ENCODE measurements around the gene FPR1.
"Not testable (repeated sequence)": the region's sequence is repeated elsewhere in the genome, so short reads cannot be mapped to it uniquely, and the experiment has no call there.

FPR1 gene

DNA sequence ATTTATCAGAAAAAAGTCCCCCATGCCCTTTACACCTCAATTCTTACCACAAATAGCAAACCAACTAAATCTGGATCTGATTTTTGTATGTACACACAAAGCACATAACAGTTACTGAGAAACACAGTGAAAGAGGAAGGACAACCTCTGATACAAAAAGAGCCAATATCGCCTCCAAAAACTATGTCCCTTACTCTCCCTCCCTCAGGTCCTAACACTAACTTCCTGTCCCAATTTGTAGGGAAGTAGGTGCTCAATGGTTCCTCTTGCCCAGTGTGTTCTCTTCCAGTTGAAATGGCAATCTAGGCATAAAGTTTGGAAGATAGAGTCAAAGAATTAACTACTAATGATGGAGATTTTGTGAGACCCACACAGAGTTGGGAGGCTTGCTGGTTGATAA lies 27.5 kb upstream of the FPR1 start:
- no peak for DNase-seq (ENCODE audit: low spot score)

DNA sequence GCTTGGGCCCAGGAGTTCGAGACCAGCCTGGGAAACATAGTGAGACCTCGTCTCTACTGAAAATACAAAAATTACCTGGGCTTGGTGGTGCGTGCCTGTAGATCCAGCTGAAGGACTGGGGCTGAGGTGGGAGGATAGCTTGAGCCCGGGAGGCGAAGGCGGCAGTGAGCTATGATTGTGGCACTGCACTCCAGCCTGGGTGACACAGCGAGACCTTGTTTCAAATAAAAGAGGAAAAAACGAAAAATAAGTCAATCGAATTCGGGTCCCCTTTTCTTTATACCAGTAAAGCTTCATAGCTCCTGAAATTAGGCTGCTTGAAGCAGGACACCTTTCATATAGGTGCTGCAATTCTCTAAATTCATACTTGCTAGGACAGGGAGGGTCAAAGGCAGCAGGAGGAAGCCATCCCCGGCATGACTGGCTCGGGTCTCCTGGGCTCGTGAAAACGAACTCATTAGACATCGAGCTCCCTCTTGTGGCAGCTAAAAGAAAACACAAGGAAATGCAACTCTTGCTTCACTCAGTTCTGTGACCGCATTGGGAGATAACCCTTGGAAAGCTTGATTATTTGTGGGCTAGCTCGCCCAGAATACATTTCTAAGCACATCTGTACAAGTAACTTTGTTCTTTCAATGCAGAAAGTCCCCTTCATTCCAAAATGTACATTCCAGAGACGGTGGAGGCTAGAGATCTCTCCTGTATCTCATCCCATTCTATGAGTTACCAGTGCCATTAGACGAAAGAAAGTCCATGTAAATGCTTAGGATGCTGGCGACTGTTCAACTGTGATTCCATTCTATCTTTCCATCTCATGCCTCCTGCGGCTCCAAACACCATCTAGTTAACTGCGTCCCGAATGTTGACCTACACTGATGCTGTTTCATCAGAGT lies 26.1 kb upstream of the FPR1 start:
- DNase-seq (ENCODE audit: low spot score): peak; percentile 67

DNA sequence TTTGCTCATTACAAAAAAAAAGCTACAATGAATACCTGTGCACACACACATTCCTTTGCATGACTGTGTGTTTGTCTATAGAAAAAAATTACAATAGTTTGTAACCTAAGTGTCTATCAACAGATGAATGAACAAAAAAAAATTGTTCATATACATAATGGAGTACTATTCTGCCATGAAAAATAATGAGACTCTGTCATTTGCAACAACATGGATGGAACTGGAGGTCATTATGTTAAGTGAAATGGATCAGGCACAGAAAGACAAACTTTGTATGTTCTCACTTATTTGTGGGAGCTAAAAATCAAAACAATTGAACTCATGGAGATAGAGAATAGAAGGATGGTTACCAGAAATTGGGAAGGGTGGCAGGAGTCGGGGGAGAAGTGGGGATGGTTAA lies 24.9 kb upstream of the FPR1 start:
- DNase-seq (ENCODE audit: low spot score): not testable (repeated sequence)

DNA sequence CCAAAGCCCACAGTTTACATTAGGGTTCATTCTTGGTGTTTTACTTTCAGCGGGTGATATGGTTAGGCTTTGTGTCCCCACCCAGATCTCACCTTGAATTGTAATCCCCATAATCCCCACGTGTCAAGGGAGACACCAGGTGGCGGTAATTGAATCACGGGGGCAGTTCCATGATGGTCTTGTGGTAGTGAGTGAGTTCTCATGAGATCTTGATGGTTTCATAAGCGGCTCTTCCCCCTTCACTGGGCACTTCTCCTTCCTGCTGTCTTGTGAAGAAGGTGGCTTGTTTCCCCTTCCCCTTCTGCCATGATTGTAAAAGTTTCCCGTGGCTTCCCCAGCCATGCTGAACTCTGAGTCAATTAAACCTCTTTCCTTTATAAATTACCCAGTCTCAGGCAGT lies 21.3 kb upstream of the FPR1 start:
- DNase-seq (ENCODE audit: low spot score): no peak

- no peak for DNase-seq (ENCODE audit: low spot score)
Observed at GRCh38 chr19:51771376-51772130, 19.9 kb upstream of the FPR1 start.

DNA sequence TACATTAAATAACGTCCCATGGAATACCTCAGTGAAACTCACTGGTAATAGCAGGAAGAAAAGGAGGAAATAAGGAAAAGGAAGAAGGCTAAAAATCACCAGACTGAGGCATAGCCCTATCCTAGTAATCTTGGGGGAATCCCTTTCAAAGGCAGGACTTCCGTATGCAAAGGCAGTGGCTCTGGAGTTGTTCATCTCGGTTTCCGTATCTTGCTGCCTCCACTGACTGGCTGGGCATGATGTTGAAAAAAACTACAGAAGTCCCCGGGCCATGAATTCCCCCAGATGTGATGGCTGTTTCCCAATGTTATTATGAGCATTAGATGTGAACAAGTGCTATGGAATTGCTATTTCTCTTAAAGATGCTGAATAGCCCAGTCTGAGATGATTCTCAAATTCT lies 14.8 kb upstream of the FPR1 start:
- DNase-seq (ENCODE audit: low spot score): no peak

DNA sequence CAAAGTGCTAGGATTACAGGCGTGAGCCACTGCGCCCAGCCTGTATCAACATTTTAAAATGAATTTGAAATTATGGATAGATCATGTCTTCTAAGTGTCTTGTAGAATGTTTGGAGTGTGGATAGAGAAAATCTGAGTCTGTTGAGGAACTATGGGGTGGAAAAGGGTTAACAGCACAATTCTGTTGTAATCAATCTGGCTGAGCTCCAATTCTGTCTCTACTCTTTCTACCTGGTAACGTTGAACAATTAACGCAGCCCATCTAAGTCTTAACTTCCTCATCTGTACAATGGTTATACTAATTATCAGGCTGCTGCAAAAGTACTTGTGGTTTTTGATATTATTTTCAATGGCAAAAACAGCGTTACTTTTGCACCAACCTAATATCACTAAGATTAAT lies 13.4 kb upstream of the FPR1 start:
- DNase-seq (ENCODE audit: low spot score): no peak

DNA sequence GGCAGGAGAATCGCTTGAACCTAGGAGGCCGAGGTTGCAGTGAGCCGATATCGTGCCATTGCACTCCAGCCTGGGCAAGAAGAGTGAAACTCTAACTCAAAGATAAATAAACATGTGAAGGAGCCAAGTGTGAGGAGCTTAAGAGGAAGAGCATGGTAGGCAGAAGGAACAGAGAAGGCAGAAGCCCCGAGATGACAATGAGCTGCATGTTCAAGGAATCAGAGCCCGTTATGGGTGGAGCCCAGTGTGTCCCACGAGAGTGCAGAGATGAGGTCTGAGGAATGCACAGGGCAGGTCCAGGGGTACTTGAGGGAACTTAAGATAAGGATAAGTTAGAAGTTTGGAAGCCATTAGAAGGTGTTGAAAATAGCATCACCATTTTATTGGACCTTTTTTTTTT lies 10.0 kb upstream of the FPR1 start:
- no peak for DNase-seq (ENCODE audit: low spot score)

- no peak for DNase-seq (ENCODE audit: low spot score)
Observed at GRCh38 chr19:51760697-51761356, 9.1 kb upstream of the FPR1 start, which contains the start of gene FPR2. Gene FPR2 (plus strand): TSS chr19:51761180. CDS start chr19:51768659, 7,479 bp downstream.

- DNase-seq (ENCODE audit: low spot score): no peak
Observed at GRCh38 chr19:51755571-51755970, 3.9 kb upstream of the FPR1 start.

GRCh38 chr19:51754770-51755169 lies 3.1 kb upstream of the FPR1 start:
- no peak for DNase-seq (ENCODE audit: low spot score)

DNA sequence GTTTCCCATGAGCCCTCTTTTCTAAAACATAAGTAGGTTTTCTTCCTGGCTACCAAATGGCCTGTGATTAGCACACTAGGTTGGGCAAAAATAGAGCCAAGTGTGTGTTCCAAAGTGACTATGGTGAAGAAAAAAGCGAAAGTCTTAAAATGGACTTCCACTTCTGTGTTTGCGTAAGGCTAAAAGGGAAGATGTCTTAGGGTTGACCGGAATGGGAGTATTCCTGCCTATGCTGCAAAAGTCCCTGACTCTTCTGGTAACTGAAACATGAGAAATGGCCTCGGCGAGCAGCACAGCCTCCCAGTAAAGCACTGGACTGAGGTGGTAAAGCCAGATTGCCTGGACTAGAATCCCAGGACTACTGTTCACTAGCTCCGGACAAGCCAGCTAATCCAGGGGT lies 2.4 kb upstream of the FPR1 start:
- no peak for DNase-seq (ENCODE audit: low spot score)

DNA sequence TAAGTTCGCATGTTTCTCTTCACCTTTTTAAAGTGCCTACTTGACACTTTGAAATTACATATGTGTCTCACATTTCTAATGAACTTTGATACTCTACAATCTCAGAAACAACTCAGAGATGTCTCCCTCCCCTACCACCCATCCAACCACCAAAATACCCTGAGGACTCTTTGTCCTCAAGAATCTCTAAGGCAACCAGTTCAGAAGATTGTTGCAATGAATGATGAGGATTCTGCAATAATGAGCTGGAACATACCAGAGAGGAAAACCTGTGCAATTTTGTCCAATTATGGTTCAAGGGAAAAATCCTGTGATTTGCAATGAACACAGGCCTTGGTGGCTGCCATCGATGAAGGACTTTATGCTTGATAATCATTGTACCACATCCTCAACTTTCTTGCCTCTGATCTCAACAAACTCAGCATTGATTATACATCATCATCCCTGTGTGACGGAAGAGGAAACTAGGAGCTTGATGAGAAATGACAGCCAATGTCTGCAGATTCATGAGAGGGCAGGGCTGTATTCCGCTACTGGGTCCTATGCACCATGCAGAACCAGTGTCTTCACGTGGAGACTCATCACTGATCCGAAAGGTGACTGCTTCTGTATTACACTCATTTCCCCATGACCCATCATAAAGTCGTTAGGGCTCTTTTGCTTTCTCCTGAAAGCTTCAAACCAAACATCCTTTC lies 1.1 kb downstream of the FPR1 start:
- DNase-seq (ENCODE audit: low spot score): no peak

- DNase-seq (ENCODE audit: low spot score): no peak
Observed at GRCh38 chr19:51749979-51750378, 1.7 kb downstream of the FPR1 start.

DNA sequence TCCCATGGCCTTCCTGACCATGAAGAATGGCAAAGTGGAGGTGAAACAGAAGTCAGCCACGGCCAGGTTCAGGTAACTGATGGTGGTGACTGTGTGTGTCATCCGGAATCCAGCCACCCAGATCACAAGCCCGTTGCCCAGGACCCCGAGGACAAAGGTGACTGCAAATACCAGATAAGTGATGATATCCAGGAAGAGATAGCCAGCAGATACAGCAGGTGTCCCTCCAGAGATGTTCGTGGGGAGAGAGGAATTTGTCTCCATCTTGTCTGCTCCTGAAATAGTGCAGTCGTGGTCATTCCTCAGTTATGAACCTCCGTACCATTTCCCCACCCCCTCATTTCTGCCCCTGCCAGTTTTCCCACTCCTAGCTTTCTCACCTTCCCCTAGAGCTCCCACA lies 4.9 kb downstream of the FPR1 start:
- no peak for DNase-seq (ENCODE audit: low spot score)

- DNase-seq (ENCODE audit: low spot score): no peak
Observed at GRCh38 chr19:51743405-51743804, 8.3 kb downstream of the FPR1 start.

- DNase-seq (ENCODE audit: low spot score): no peak
Observed at GRCh38 chr19:51742789-51743188, 8.9 kb downstream of the FPR1 start.

GRCh38 chr19:51740356-51740755 lies 11.3 kb downstream of the FPR1 start:
- no peak for DNase-seq (ENCODE audit: low spot score)

GRCh38 chr19:51739466-51740213 lies 12.0 kb downstream of the FPR1 start:
- no peak for DNase-seq (ENCODE audit: low spot score)

GRCh38 chr19:51738523-51738922 lies 13.2 kb downstream of the FPR1 start:
- not testable (repeated sequence) for DNase-seq (ENCODE audit: low spot score)

DNA sequence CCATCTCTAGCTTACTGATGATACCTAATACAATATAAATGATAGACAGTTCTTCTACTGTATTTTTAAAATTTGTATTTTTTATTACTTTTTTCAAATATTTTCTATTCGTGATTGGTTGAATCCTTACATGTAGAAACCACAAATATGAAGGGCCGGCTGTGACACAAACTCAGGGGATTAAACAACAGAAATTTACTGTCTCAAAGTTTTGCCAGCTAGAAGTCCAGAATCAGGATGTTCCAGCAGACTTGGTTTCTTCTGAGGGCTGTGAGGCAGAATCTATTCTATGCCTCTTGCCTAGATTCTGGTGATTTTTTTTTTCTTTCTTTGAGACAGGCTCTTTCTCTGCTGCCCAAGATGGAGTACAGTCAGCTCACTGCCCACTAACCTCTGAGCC lies 13.8 kb downstream of the FPR1 start:
- DNase-seq (ENCODE audit: low spot score): no peak
